ENCODE results near the gene ZNF81.

Gene ZNF81

DNA sequence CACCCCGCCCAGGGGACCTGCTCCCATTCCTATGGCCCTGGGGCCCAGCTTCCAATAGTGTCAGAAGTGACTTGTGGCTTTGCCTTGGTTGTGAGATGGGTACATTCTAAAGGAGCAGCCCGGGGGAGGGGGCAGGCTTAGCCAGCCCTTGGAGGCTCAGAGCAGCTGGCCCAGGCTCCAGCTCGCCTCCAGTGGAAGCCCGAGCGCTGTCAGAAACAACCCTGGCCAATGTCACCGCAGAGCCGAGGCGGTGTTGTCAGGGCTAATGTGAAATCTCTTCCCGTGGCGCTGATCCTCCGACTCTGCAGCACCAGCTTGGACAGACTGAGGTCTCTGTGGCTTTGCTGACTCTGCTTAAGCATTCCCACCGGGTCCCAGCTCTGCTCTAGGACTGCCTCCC, 29.2 kb upstream of the ZNF81 start:
- TF ChIP-seq, protein P1, sequence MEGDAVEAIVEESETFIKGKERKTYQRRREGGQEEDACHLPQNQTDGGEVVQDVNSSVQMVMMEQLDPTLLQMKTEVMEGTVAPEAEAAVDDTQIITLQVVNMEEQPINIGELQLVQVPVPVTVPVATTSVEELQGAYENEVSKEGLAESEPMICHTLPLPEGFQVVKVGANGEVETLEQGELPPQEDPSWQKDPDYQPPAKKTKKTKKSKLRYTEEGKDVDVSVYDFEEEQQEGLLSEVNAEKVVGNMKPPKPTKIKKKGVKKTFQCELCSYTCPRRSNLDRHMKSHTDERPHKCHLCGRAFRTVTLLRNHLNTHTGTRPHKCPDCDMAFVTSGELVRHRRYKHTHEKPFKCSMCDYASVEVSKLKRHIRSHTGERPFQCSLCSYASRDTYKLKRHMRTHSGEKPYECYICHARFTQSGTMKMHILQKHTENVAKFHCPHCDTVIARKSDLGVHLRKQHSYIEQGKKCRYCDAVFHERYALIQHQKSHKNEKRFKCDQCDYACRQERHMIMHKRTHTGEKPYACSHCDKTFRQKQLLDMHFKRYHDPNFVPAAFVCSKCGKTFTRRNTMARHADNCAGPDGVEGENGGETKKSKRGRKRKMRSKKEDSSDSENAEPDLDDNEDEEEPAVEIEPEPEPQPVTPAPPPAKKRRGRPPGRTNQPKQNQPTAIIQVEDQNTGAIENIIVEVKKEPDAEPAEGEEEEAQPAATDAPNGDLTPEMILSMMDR (IDR thresholded peaks at IDR 0.05; ENCODE audit: low read depth, low read length), result no peak
- TF ChIP-seq EZH2phosphoT487 (IDR thresholded peaks at IDR 0.05; ENCODE audit: low read depth), result no peak
- Histone ChIP-seq H2AFZ (ENCODE audit: low read depth, low read length) (no peak overlapping the region), H3K4me1 (ENCODE audit: low read length) (peaks cover 16% of the 10 kb centered on the region), H3K4me2 (ENCODE audit: low read length) (no peak overlapping the region), H3K27ac (ENCODE audit: low read length) (no peak overlapping the region), H4K20me1 (ENCODE audit: insufficient read depth, low read length) (no peaks in the 10 kb centered on the region), H3K9ac (ENCODE audit: low read length) (no peak overlapping the region), H3K27me3 (ENCODE audit: low read depth, low read length) (no peaks in the 10 kb centered on the region), H3K79me2 (ENCODE audit: low read length) (no peaks in the 10 kb centered on the region), H3K36me3 (replicated peaks; ENCODE audit: low read depth, low read length) (no peaks in the 10 kb centered on the region), H3K9me3 (ENCODE audit: insufficient read depth, low read length) (no peaks in the 10 kb centered on the region), H3K4me3 (ENCODE audit: low read length) (no peak overlapping the region)

- Histone ChIP-seq H3K9me3 (ENCODE audit: insufficient read depth, low read length) (no peaks in the 10 kb centered on the region), H3K79me2 (ENCODE audit: low read length) (no peaks in the 10 kb centered on the region), H3K27me3 (ENCODE audit: low read depth, low read length) (no peaks in the 10 kb centered on the region)
Observed at GRCh38 chrX:47808904-47809788, 27.6 kb upstream of the ZNF81 start.

GRCh38 chrX:47814851-47815250, 21.9 kb upstream of the ZNF81 start:
- Histone ChIP-seq H3K9me3 (ENCODE audit: insufficient read depth, low read length) (no peaks in the 10 kb centered on the region), H4K20me1 (ENCODE audit: insufficient read depth, low read length) (no peaks in the 10 kb centered on the region), H3K4me3 (ENCODE audit: low read length) (no peak overlapping the region), H2AFZ (ENCODE audit: low read depth, low read length) (no peak overlapping the region), H3K4me2 (ENCODE audit: low read length) (no peak overlapping the region), H3K79me2 (ENCODE audit: low read length) (no peaks in the 10 kb centered on the region), H3K36me3 (replicated peaks; ENCODE audit: low read depth, low read length) (no peaks in the 10 kb centered on the region), H3K9ac (ENCODE audit: low read length) (no peak overlapping the region), H3K27ac (ENCODE audit: low read length) (no peak overlapping the region), H3K27me3 (ENCODE audit: low read depth, low read length) (no peaks in the 10 kb centered on the region), H3K4me1 (ENCODE audit: low read length) (peaks cover 4% of the 10 kb centered on the region; the same call in 1 of the 2 replicates)
- no peak for TF ChIP-seq EZH2phosphoT487 (IDR thresholded peaks at IDR 0.05; ENCODE audit: low read depth)
- TF ChIP-seq, protein P1 (IDR thresholded peaks at IDR 0.05; ENCODE audit: low read depth, low read length), result no peak

More at GRCh38 chrX:47808904-47809788, 27.6 kb upstream of the ZNF81 start:
- Histone ChIP-seq H3K27ac (ENCODE audit: low read length) (no peak overlapping the region), H4K20me1 (ENCODE audit: insufficient read depth, low read length) (no peaks in the 10 kb centered on the region), H3K4me2 (ENCODE audit: low read length) (no peak overlapping the region), H3K36me3 (replicated peaks; ENCODE audit: low read depth, low read length) (no peaks in the 10 kb centered on the region), H3K4me1 (ENCODE audit: low read length) (peaks cover 16% of the 10 kb centered on the region), H2AFZ (ENCODE audit: low read depth, low read length) (no peak overlapping the region), H3K9ac (ENCODE audit: low read length) (no peak overlapping the region), H3K4me3 (ENCODE audit: low read length) (no peak overlapping the region)
- no peak for TF ChIP-seq EZH2phosphoT487 (IDR thresholded peaks at IDR 0.05; ENCODE audit: low read depth)
- TF ChIP-seq, protein P1 (IDR thresholded peaks at IDR 0.05; ENCODE audit: low read depth, low read length), result no peak

DNA sequence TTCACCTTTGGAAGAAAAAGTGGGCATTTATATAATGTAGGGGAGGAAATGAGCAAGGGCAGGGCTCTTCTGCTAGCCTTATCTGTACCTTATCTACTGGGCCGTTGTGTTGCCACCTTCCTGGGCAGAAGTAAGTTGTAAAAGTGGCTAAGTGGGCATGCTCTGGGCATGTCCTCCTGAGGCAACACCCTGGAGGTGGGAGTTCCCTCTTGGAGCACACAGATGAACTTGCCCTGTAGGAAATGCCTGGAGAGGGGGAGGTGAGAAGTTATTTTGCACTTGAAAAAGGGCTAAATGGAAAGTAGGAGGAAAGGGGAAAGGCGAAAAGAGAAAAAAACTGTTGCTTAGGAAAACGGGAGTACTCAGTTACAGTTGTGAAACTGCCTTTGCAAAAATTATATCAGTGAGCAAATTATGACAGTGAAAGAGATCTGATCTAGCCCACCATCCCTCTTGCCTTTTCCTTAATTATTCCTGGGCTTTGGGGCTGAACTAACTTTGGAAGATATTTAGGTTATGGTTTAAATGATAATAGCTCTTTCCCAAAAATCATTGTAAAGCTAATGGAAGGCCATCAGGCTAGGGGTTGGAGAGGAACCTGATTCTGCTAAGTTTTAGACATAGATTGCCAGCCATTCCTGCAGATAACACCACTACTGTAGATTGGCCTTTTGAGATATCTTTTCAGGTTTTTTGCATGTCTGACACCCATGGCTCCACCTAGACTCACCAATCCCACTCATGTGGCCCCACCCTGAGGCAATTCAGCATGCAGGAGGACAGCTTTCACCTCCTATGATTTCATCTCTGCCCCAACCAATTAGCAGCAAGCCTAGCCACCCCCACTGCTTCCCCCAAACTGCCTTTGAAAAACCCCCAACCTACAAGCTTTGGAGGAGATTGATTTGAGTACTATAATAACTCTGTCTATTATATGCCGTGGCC, 20.5 kb upstream of the ZNF81 start:
- H3K4me1 ChIP-seq (ENCODE audit: low read length), result peaks cover 4% of the 10 kb centered on the region; the same call in 1 of the 2 replicates
- H3K27me3 ChIP-seq (ENCODE audit: low read depth, low read length), result no peaks in the 10 kb centered on the region
- H3K79me2 ChIP-seq (ENCODE audit: low read length), result no peaks in the 10 kb centered on the region
- no peak overlapping the region for H3K9ac ChIP-seq (ENCODE audit: low read length)
- H3K4me3 ChIP-seq (ENCODE audit: low read length), result no peak overlapping the region
- no peak overlapping the region for H2AFZ ChIP-seq (ENCODE audit: low read depth, low read length)
- H3K36me3 ChIP-seq (replicated peaks; ENCODE audit: low read depth, low read length), result no peaks in the 10 kb centered on the region
- no peaks in the 10 kb centered on the region for H3K9me3 ChIP-seq (ENCODE audit: insufficient read depth, low read length)
- no peak overlapping the region for H3K27ac ChIP-seq (ENCODE audit: low read length)
- TF ChIP-seq, protein P1 (IDR thresholded peaks at IDR 0.05; ENCODE audit: low read depth, low read length), result no peak
- TF ChIP-seq EZH2phosphoT487 (IDR thresholded peaks at IDR 0.05; ENCODE audit: low read depth), result no peak
- no peak overlapping the region for H3K4me2 ChIP-seq (ENCODE audit: low read length)
- no peaks in the 10 kb centered on the region for H4K20me1 ChIP-seq (ENCODE audit: insufficient read depth, low read length)

Measured in OCI-LY3 (cell line).